Kidney (tissue), 14 donors: Measurements from ENCODE around the gene EHBP1. TPM values are rescaled to one million over a fixed set of nuclear protein-coding genes. Genes with fewer than 3 reads are reported as not detected.
A peak's percentile ranks its signal among the peaks of the same experiment; 100 is the strongest.

ENCODE experiments used
- DNase-seq, 5 donors: peaks; one replicate each; pipeline ENCODE4 v3.0.0-alpha.2; 2013 to 2020
- FAIRE-seq: peaks from 2 replicates; lab custom pipeline; 2012; peaks lifted over from hg19 to GRCh38; lab: Jason Lieb, UNC
- H3K27ac ChIP-seq, 2 donors: one replicate each; pipeline ENCODE4 v1.7.0; 2013; ENCODE audit warnings: low read depth in 2 of 2, low read length in 2 of 2, inconsistent platforms in 1 of 2
- H3K27me3 ChIP-seq: one replicate; pipeline ENCODE4 v1.7.1; 2013; ENCODE audit warnings: low read length, inconsistent platforms; ENCODE audit not compliant: control insufficient read depth, insufficient read depth
- H3K36me3 ChIP-seq, 3 donors: one replicate each; pipeline versions ENCODE4 v1.7.0 to v1.7.1; 2013; ENCODE audit warnings: low read length in 3 of 3, control low read depth in 1 of 3, inconsistent platforms in 1 of 3; ENCODE audit not compliant: insufficient read depth in 3 of 3, control insufficient read depth in 2 of 3
- H3K4me1 ChIP-seq, 3 donors: one replicate each; pipeline versions ENCODE4 v1.7.0 to v1.7.1; 2013; ENCODE audit warnings: low read length in 3 of 3, inconsistent platforms in 1 of 3, low read depth in 1 of 3; ENCODE audit not compliant: control insufficient read depth in 2 of 3, insufficient read depth in 2 of 3
- H3K4me3 ChIP-seq, 3 donors: one replicate each; pipeline versions ENCODE4 v1.7.0 to v1.8.1; 2013; ENCODE audit warnings: low read length in 3 of 3, control low read depth in 1 of 3, inconsistent platforms in 1 of 3
- H3K9ac ChIP-seq, 3 donors: one replicate each; pipeline versions ENCODE4 v1.7.0 to v1.7.1; 2013; ENCODE audit warnings: low read length in 3 of 3, control low read depth in 1 of 3, inconsistent platforms in 1 of 3
- H3K9me3 ChIP-seq, 3 donors: one replicate each; pipeline versions ENCODE4 v1.7.0 to v1.7.1; 2013; ENCODE audit warnings: low read length in 3 of 3, control low read depth in 1 of 3, inconsistent platforms in 1 of 3; ENCODE audit not compliant: control insufficient read depth in 2 of 3, insufficient read depth in 1 of 3
- intact Hi-C: fragments of 100-400 bp; cut with DNase I; formaldehyde crosslinking; loops from one replicate; pipeline ENCODE4 v1.11.1; 2022
- polyA plus RNA-seq: library from polyadenylated mRNA; stranded (reverse); fragments of 350-450 nt; fragmentation: Illumina TruSeq; extraction: RNeasy Lipid Tissue Mini Kit (QIAGEN cat#74804); gene quantifications from one replicate; pipeline ENCODE4 v1.2.3, GENCODE V29; 2014; ENCODE audit warnings: low read depth, low replicate concordance; ENCODE audit not compliant: insufficient read depth
- total RNA-seq: library from RNA; stranded (reverse); fragmentation: NEBNext Ultra II Directional; extraction: Animal tissue kit (Norgen Biotek cat#: 25700); gene quantifications from one replicate; pipeline ENCODE4 v1.2.1, GENCODE V29; 2021
- TF ChIP-seq, protein P1 (sequence below): IDR thresholded peaks from 3 replicates; pipeline ENCODE4 v1.5.1; 2012; ENCODE audit warnings: mild to moderate bottlenecking, moderate library complexity, borderline replicate concordance; ENCODE audit not compliant: insufficient read depth; ENCODE audit errors: extremely low read depth
- donor health status: control.
- donor health status: control.
- donor health status: control.
- donor health status: control.
- donor health status: control.
- donor health status: DM: yes; HTN: yes; CAD: no.
- donor health status: Normal renal cell carcinoma (clear cell type).

The EHBP1 gene
- total and polyA plus RNA-seq, 2 donors from 2014 or later, result 12.5 to 42.7 TPM

DNA sequence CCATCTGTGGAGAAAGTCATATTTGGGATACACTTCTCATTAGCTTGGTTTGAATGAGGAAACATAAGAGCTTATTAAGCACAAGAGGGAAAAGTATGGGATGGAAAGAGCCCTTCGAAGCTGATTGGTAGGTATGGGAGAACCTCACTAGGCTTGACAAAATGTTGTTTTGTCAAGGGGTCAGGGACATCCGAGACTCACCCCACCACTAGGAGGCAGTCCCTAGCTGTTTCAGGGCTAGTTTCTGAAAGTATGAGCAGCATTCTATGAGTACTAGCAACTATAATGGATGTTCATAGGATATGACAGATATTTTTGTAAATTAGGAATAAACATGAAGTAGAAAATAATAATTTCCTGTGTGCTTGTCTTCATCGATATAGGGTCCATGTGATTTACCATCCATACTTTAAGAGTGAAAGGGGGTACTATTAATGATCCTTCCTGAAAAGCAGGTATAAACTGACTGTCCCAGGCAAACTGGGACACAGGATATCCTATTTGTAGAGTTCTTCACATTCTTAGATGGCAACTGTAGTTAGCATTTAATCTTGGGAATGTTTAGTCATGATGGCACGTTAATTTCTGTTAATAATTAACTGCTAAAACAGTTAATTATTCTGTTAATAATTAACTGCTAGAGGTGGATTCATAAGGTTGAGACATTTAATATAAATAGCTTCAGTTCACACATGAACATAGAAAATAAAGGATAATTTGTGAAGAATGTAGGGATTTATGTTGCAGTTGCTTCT, 373.5 kb downstream of the EHBP1 start:
- Histone ChIP-seq H3K36me3 (no peaks in the 10 kb centered on the region), H3K9me3 (no peaks in the 10 kb centered on the region), H3K4me1 (no peaks in the 10 kb centered on the region), H3K4me3 (no peak overlapping the region), H3K9ac (no peak overlapping the region), H3K27me3 (no peaks in the 10 kb centered on the region), H3K27ac (no peak overlapping the region)
- intact Hi-C loops, result no loop called here
- FAIRE-seq (no peak), DNase-seq (peak in 2 of 5 donors; percentile 30 to 43)
- TF ChIP-seq, protein P1, sequence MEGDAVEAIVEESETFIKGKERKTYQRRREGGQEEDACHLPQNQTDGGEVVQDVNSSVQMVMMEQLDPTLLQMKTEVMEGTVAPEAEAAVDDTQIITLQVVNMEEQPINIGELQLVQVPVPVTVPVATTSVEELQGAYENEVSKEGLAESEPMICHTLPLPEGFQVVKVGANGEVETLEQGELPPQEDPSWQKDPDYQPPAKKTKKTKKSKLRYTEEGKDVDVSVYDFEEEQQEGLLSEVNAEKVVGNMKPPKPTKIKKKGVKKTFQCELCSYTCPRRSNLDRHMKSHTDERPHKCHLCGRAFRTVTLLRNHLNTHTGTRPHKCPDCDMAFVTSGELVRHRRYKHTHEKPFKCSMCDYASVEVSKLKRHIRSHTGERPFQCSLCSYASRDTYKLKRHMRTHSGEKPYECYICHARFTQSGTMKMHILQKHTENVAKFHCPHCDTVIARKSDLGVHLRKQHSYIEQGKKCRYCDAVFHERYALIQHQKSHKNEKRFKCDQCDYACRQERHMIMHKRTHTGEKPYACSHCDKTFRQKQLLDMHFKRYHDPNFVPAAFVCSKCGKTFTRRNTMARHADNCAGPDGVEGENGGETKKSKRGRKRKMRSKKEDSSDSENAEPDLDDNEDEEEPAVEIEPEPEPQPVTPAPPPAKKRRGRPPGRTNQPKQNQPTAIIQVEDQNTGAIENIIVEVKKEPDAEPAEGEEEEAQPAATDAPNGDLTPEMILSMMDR, result no peak

DNA sequence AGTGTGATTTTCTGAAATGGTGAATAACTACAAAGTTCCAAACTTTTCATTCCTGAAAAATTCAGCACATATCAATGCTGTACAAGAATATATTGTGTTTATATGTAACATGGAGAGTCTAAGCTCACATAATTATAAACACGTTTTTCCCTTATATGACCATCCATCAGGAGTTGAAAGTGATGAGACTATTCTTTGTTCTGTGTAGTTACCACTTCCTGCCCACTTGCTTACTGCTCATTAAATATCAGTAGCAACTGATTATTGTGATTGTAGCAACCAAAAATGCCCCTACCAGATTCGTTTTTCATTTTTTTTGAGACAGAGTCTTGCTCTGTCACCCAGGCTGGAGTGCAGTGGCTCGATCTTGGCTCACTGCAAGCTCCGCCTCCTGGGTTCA, 375.9 kb downstream of the EHBP1 start:
- Histone ChIP-seq H3K27me3 (no peaks in the 10 kb centered on the region), H3K27ac (no peak overlapping the region), H3K4me3 (no peak overlapping the region), H3K9me3 (no peaks in the 10 kb centered on the region), H3K36me3 (no peaks in the 10 kb centered on the region), H3K4me1 (no peaks in the 10 kb centered on the region), H3K9ac (no peak overlapping the region)
- DNase-seq (no peak), FAIRE-seq (no peak)
- TF ChIP-seq, protein P1, result no peak
- intact Hi-C loops, result no loop called here

DNA sequence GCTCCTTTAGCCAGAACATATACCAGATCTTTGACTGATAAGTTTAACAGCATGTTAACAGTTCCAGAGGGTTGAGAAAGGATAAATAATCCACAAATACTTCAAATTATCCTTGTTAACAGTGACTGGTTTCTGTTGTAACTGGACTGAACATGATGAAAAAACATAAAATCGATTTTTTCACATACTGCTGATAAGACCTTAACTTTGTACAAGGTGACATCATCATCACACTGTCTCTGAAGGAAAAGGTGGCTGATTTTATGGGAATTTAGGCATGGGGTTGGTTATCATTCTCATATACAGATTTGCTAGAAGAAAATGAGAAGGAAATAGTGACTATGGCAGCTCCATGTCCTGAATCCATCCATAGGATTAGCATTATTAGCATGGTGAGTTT, 381.2 kb downstream of the EHBP1 start:
- FAIRE-seq (no peak), DNase-seq (no peak)
- Histone ChIP-seq H3K27me3 (no peaks in the 10 kb centered on the region), H3K36me3 (no peaks in the 10 kb centered on the region), H3K27ac (no peak overlapping the region), H3K9ac (no peak overlapping the region), H3K4me1 (no peaks in the 10 kb centered on the region), H3K4me3 (no peak overlapping the region), H3K9me3 (no peaks in the 10 kb centered on the region)
- TF ChIP-seq, protein P1, result no peak
- intact Hi-C loops, result no loop called here
